Endodermal cell (in vitro differentiated cells): ENCODE data around the gene UVRAG. TPM values are rescaled to one million over a fixed set of nuclear protein-coding genes. Genes with fewer than 3 reads are reported as not detected.

Experiments used
- DNase-seq: peaks from one replicate; pipeline ENCODE4 v3.0.0-alpha.2; 2017
- H3K27ac ChIP-seq: 2 replicates; pipeline ENCODE4 v1.5.1; 2013; ENCODE audit warnings: mild to moderate bottlenecking, low read depth, low read length, moderate library complexity
- H3K27me3 ChIP-seq: 2 replicates; pipeline ENCODE4 v1.6.1; 2013; ENCODE audit warnings: mild to moderate bottlenecking, low read length, moderate library complexity; ENCODE audit not compliant: insufficient read depth, control insufficient read depth, poor library complexity, severe bottlenecking
- H3K36me3 ChIP-seq: 2 replicates; pipeline ENCODE4 v1.7.0; 2013; ENCODE audit warnings: mild to moderate bottlenecking, low read length, moderate library complexity; ENCODE audit not compliant: control insufficient read depth, insufficient read depth
- H3K4me1 ChIP-seq: one replicate; pipeline ENCODE4 v1.7.0; 2013; ENCODE audit warnings: low read length; ENCODE audit not compliant: control insufficient read depth, insufficient read depth
- H3K4me3 ChIP-seq: 2 replicates; pipeline ENCODE4 v1.5.1; 2013; ENCODE audit warnings: mild to moderate bottlenecking, low read length, moderate library complexity
- H3K9ac ChIP-seq: 2 replicates; pipeline ENCODE4 v1.6.1; 2013; ENCODE audit warnings: mild to moderate bottlenecking, low read length, moderate library complexity; ENCODE audit not compliant: poor library complexity, severe bottlenecking; ENCODE audit errors: extremely low read depth
- H3K9me3 ChIP-seq: 2 replicates; pipeline ENCODE4 v1.6.1; 2013; ENCODE audit warnings: mild to moderate bottlenecking, low read length, moderate library complexity; ENCODE audit not compliant: control insufficient read depth
- H3K27ac Mint-ChIP-seq: 2 replicates; pipeline ENCODE4 v1.8.0; 2020; ENCODE audit warnings: mixed read lengths
- H3K27me3 Mint-ChIP-seq: 2 replicates; pipeline ENCODE4 v1.8.0; 2021; ENCODE audit warnings: mild to moderate bottlenecking, mixed read lengths; ENCODE audit not compliant: insufficient read depth
- H3K36me3 Mint-ChIP-seq: 2 replicates; pipeline ENCODE4 v1.8.0; 2020; ENCODE audit warnings: low read depth, mixed read lengths
- H3K4me1 Mint-ChIP-seq: 2 replicates; pipeline ENCODE4 v1.8.0; 2020; ENCODE audit warnings: mixed read lengths
- H3K4me3 Mint-ChIP-seq: 2 replicates; pipeline ENCODE4 v1.8.0; 2020; ENCODE audit warnings: mild to moderate bottlenecking, moderate library complexity, mixed read lengths
- H3K9me3 Mint-ChIP-seq: 2 replicates; pipeline ENCODE4 v1.8.0; 2020; ENCODE audit warnings: mild to moderate bottlenecking, mixed read lengths
- WGBS, 2 experiments: methylation state at CpG; one replicate each; pipeline versions ENCODE4 v1.1.5 to v1.1.7; 2013; ENCODE audit warnings: missing lambda C conversion rate in 2 of 2, mixed read lengths in 1 of 2; ENCODE audit not compliant: insufficient coverage in 1 of 2, insufficient read length in 1 of 2; 5-methylcytosine and 5-hydroxymethylcytosine counted together
- total RNA-seq, 2 donors: library from RNA; stranded (reverse); fragmentation: NEBNext Ultra II Directional in 1 of 2; extraction: Animal tissue kit (Norgen Biotek cat#: 25700) in 1 of 2; gene quantifications; 2 replicates in 1 of 2; 3 replicates in 1 of 2; pipeline ENCODE4 v1.2.1, GENCODE V29; 2021
- TF ChIP-seq, protein P1 (sequence below): fragments of 200-600 bp; sonication (generic); conservative IDR thresholded peaks from 2 replicates; pipeline ENCODE4 v1.5.0; 2021; ENCODE audit warnings: antibody characterized with exemption, mild to moderate bottlenecking

The UVRAG gene
- total RNA-seq, 2 donors from 2014 or later: 19.7 to 34.9 TPM

DNA sequence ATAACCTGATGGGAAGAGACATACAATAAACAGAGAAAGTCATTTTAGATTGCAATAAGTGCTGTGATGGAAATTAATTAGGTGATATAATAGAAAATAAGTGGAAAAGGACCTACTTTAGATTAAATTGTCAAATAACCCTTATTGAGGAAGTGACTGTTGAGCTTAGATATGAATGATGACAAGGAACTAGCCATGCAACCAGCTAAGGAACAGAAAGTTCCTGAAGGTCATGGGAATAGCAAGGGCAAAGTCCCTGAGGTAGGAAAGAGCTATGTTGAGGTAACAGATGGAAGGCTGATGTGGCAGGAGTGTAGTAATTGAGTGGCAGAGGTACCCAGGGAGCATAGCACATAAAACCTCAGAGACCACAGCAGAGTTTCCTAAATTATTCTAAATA lies 256.1 kb downstream of the UVRAG start:
- Mint-ChIP-seq H3K9me3 (peaks cover 3% of the 10 kb centered on the region), H3K27ac (no peak overlapping the region), H3K4me3 (no peak overlapping the region), H3K36me3 (peaks cover 34% of the 10 kb centered on the region), H3K4me1 (no peaks in the 10 kb centered on the region), H3K27me3 (no peaks in the 10 kb centered on the region)
- peaks cover 27% of the 10 kb centered on the region for H3K36me3 ChIP-seq
- TF ChIP-seq, protein P1, sequence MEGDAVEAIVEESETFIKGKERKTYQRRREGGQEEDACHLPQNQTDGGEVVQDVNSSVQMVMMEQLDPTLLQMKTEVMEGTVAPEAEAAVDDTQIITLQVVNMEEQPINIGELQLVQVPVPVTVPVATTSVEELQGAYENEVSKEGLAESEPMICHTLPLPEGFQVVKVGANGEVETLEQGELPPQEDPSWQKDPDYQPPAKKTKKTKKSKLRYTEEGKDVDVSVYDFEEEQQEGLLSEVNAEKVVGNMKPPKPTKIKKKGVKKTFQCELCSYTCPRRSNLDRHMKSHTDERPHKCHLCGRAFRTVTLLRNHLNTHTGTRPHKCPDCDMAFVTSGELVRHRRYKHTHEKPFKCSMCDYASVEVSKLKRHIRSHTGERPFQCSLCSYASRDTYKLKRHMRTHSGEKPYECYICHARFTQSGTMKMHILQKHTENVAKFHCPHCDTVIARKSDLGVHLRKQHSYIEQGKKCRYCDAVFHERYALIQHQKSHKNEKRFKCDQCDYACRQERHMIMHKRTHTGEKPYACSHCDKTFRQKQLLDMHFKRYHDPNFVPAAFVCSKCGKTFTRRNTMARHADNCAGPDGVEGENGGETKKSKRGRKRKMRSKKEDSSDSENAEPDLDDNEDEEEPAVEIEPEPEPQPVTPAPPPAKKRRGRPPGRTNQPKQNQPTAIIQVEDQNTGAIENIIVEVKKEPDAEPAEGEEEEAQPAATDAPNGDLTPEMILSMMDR: no peak
- no peak for DNase-seq
- H3K4me1 ChIP-seq: no peaks in the 10 kb centered on the region
- no peak overlapping the region for H3K9ac ChIP-seq
- H3K27me3 ChIP-seq: no peaks in the 10 kb centered on the region
- no peak overlapping the region for H3K27ac ChIP-seq
- H3K4me3 ChIP-seq: no peak overlapping the region
- no peaks in the 10 kb centered on the region for H3K9me3 ChIP-seq

DNA sequence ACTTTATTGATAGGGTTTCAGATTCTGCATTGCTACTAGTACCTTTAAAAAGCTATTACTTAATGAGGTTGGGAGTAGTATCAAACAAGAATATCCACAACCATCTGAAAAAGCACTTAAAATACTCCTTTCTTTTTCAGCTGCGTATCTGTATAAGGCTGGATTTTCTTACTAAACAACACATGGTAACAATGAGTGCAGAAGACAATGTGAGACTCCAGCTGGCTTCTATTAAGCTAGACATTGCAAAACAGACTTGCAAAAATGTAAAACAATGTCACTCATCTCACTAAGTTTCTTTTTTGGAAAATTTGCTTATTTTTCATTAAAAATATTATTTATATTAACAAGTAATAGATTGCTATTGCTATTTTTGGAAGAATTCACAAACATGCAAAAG lies 258.7 kb downstream of the UVRAG start:
- Mint-ChIP-seq H3K4me1 (no peaks in the 10 kb centered on the region), H3K36me3 (peaks cover 26% of the 10 kb centered on the region), H3K4me3 (no peak overlapping the region), H3K27me3 (no peaks in the 10 kb centered on the region), H3K9me3 (peaks cover 3% of the 10 kb centered on the region), H3K27ac (no peak overlapping the region)
- H3K27ac ChIP-seq: no peak overlapping the region
- peaks cover 11% of the 10 kb centered on the region for H3K36me3 ChIP-seq
- H3K4me3 ChIP-seq: no peak overlapping the region
- no peaks in the 10 kb centered on the region for H3K9me3 ChIP-seq
- no peaks in the 10 kb centered on the region for H3K4me1 ChIP-seq
- no peaks in the 10 kb centered on the region for H3K27me3 ChIP-seq
- DNase-seq: no peak
- TF ChIP-seq, protein P1: no peak
- H3K9ac ChIP-seq: no peak overlapping the region
- WGBS, 2 experiments: 91 to 100% methylated on average over 1 of the region's 1 CpG

DNA sequence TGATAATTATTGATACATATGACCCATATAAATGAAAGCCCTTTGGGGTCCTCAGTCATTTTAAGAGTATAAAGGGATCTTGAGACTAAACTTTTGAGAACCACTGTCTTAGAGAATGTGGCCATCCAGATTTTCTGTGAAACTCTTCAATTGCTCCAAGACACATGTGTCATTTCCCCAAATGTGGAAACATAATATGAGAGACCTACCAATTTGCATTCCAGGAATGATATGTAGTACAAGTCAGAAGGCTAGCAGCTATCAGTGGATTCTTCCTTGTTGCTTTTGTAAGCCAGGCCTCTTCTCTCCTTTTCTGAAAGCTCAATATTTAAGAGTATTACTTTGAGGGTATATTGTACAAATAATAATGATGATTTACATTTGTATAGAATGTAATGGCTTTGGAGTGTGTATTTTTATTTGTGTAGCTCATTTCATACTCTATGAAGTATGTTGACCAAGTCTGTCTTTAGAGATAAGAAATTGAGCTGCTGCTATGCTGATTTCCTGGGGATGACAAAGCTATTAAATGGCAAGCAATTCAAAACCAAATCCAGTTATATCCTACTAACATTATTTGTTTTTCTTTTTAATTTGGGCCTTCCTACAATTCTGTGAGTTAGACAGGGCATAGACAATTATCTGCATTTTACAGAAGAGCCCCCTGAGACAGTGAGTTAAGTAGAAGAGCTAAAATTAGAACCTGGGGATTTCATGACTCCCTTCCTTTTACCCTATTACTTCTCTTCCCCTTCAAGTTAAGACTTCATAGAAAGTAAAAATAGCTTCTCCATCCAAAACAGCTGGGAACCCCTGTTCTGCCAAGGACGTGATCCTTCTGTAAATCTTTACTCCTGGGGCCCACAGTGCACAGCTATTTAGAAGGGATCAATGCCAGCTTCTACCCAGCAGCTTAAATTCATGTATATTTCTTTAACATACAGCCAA lies 259.4 kb downstream of the UVRAG start:
- Mint-ChIP-seq H3K4me3 (no peak overlapping the region), H3K27ac (no peak overlapping the region), H3K9me3 (peaks cover 3% of the 10 kb centered on the region), H3K4me1 (no peaks in the 10 kb centered on the region), H3K27me3 (no peaks in the 10 kb centered on the region), H3K36me3 (peaks cover 26% of the 10 kb centered on the region)
- Histone ChIP-seq H3K9me3 (no peaks in the 10 kb centered on the region), H3K9ac (no peak overlapping the region), H3K4me1 (no peaks in the 10 kb centered on the region), H3K4me3 (no peak overlapping the region), H3K36me3 (peaks cover 11% of the 10 kb centered on the region), H3K27ac (no peak overlapping the region), H3K27me3 (no peaks in the 10 kb centered on the region)
- TF ChIP-seq, protein P1: no peak
- no peak for DNase-seq
- 83 to 87% methylated on average over 1 of the region's 1 CpG for WGBS, 2 experiments
